Natural killer cell (primary cell): Measurements from ENCODE around the gene CPHXL. TPM values are rescaled to one million over a fixed set of nuclear protein-coding genes. Genes with fewer than 3 reads are reported as not detected.

Source experiments
- ATAC-seq, 3 donors: fragments of 150-1000 bp in 2 of 3; fragments of 200-7000 bp in 1 of 3; cut with Tn5 transposase; 1 replicate in 1 of 3; 2 replicates in 2 of 3; pipeline ENCODE4 v1.10.0; 2021; ENCODE audit warnings: mild to moderate bottlenecking in 2 of 3, moderate library complexity in 2 of 3
- DNase-seq, 2 donors: peaks; one replicate each; pipeline versions ENCODE4 v3.0.0 to v3.0.0-alpha.2; 2013 to 2021; ENCODE audit warnings: mixed read lengths in 1 of 2
- H3K27ac ChIP-seq: one replicate; pipeline ENCODE4 v1.5.1; 2013; ENCODE audit warnings: mild to moderate bottlenecking, low read length
- H3K27me3 ChIP-seq: one replicate; pipeline ENCODE4 v1.6.1; 2013; ENCODE audit warnings: low read length; ENCODE audit not compliant: control insufficient read depth, insufficient read depth
- H3K36me3 ChIP-seq: one replicate; pipeline ENCODE4 v1.6.1; 2013; ENCODE audit warnings: low read length; ENCODE audit not compliant: control insufficient read depth, insufficient read depth
- H3K4me1 ChIP-seq: one replicate; pipeline ENCODE4 v1.6.1; 2013; ENCODE audit warnings: low read length; ENCODE audit not compliant: control insufficient read depth, insufficient read depth
- H3K4me3 ChIP-seq: one replicate; pipeline ENCODE4 v1.5.1; 2013; ENCODE audit warnings: low read length
- H3K9me3 ChIP-seq: one replicate; pipeline ENCODE4 v1.6.1; 2013; ENCODE audit warnings: low read length; ENCODE audit not compliant: control insufficient read depth, insufficient read depth
- H3K27ac Mint-ChIP-seq, 2 donors: one replicate each; pipeline ENCODE4 v1.8.0; 2022; ENCODE audit warnings: mild to moderate bottlenecking in 2 of 2, mixed read lengths in 2 of 2, moderate library complexity in 1 of 2
- H3K27me3 Mint-ChIP-seq, 2 donors: one replicate each; pipeline ENCODE4 v1.8.0; 2022; ENCODE audit warnings: low read depth in 2 of 2, mixed read lengths in 2 of 2
- H3K36me3 Mint-ChIP-seq: one replicate; pipeline ENCODE4 v1.8.0; 2022; ENCODE audit warnings: mixed read lengths
- H3K4me1 Mint-ChIP-seq, 2 donors: one replicate each; pipeline ENCODE4 v1.8.0; 2022; ENCODE audit warnings: mixed read lengths in 2 of 2
- H3K4me3 Mint-ChIP-seq: one replicate; pipeline ENCODE4 v1.8.0; 2022; ENCODE audit warnings: mild to moderate bottlenecking, moderate library complexity, mixed read lengths
- H3K9me3 Mint-ChIP-seq, 2 donors: one replicate each; pipeline ENCODE4 v1.8.0; 2022; ENCODE audit warnings: mixed read lengths in 2 of 2
- CTCF ChIP-seq: fragments of 200-600 bp; IDR thresholded peaks from one replicate; pipeline ENCODE4 v1.8.0; 2022; ENCODE audit warnings: antibody characterized with exemption
- WGBS: methylation state at CpG from one replicate; pipeline ENCODE4 v1.1.7; 2013; ENCODE audit warnings: missing lambda C conversion rate; ENCODE audit not compliant: insufficient coverage; 5-methylcytosine and 5-hydroxymethylcytosine counted together
- intact Hi-C: fragments of 100-400 bp; cut with micrococcal nuclease; formaldehyde crosslinking; loops from one replicate; pipeline ENCODE4 v1.14.2; 2022
- total RNA-seq, 4 donors: library from RNA; stranded (reverse); fragments of 120-200 nt in 1 of 4; gene quantifications; one replicate each; pipeline versions ENCODE4 v1.2.3 to v1.2.4, GENCODE V29; 2013 to 2022

The CPHXL gene
- total RNA-seq, 3 donors from 2014 or later (not counting 1 experiment from before 2014, with no cell fraction given): not detected

GRCh38 chr16:75702242-75702641 lies 24.0 kb downstream of the CPHXL start:
- ATAC-seq (no peak), DNase-seq (no peak)
- 75% methylated on average over 2 of the region's 2 CpGs for WGBS
- H3K36me3 ChIP-seq: no peaks in the 10 kb centered on the region
- no peak overlapping the region for H3K4me3 Mint-ChIP-seq
- no peaks in the 10 kb centered on the region for H3K9me3 ChIP-seq
- H3K36me3 Mint-ChIP-seq: no peaks in the 10 kb centered on the region
- H3K27ac ChIP-seq: no peak overlapping the region
- H3K27me3 ChIP-seq: no peaks in the 10 kb centered on the region
- no peaks in the 10 kb centered on the region for H3K4me1 Mint-ChIP-seq
- H3K9me3 Mint-ChIP-seq: no peaks in the 10 kb centered on the region
- no peak for TF ChIP-seq CTCF
- H3K27ac Mint-ChIP-seq: no peak overlapping the region
- H3K4me1 ChIP-seq: no peaks in the 10 kb centered on the region
- H3K4me3 ChIP-seq: no peak overlapping the region
- H3K27me3 Mint-ChIP-seq: no peaks in the 10 kb centered on the region
- intact Hi-C loops: no loop called here

- 91% methylated on average over 3 of the region's 5 CpGs for WGBS
- Histone ChIP-seq H3K27ac (no peak within 1 kb of the TSS), H3K4me1 (no peaks in the 10 kb centered on the region), H3K27me3 (no peaks in the 10 kb centered on the region), H3K36me3 (no peaks in the 10 kb centered on the region), H3K9me3 (no peaks in the 10 kb centered on the region), H3K4me3 (no peak within 1 kb of the TSS)
- H3K4me1 Mint-ChIP-seq: no peaks in the 10 kb centered on the region
- no peak within 1 kb of the TSS for H3K4me3 Mint-ChIP-seq
- no peak for TF ChIP-seq CTCF
- H3K27ac Mint-ChIP-seq: no peak within 1 kb of the TSS
- no peaks in the 10 kb centered on the region for H3K27me3 Mint-ChIP-seq
- intact Hi-C loops: no loop called here
- DNase-seq: no peak
- no peaks in the 10 kb centered on the region for H3K9me3 Mint-ChIP-seq
- ATAC-seq: no peak
- no peaks in the 10 kb centered on the region for H3K36me3 Mint-ChIP-seq
Measured at GRCh38 chr16:75701361-75701760, 24.9 kb downstream of the CPHXL start, which contains the start of gene DUXB. DUXB (minus strand) TSS chr16:75701461; CDS start chr16:75701418, 43 bp downstream.

GRCh38 chr16:75697571-75697970 lies 28.7 kb downstream of the CPHXL start:
- no peak for ATAC-seq
- Histone ChIP-seq H3K27me3 (no peaks in the 10 kb centered on the region), H3K9me3 (no peaks in the 10 kb centered on the region), H3K27ac (no peak overlapping the region), H3K4me1 (no peaks in the 10 kb centered on the region), H3K36me3 (no peaks in the 10 kb centered on the region), H3K4me3 (no peak overlapping the region)
- WGBS: 91% methylated on average over 4 of the region's 5 CpGs
- H3K4me3 Mint-ChIP-seq: no peak overlapping the region
- H3K4me1 Mint-ChIP-seq: no peaks in the 10 kb centered on the region
- no peak for TF ChIP-seq CTCF
- H3K36me3 Mint-ChIP-seq: no peaks in the 10 kb centered on the region
- no peaks in the 10 kb centered on the region for H3K27me3 Mint-ChIP-seq
- DNase-seq: no peak
- H3K27ac Mint-ChIP-seq: no peak overlapping the region
- H3K9me3 Mint-ChIP-seq: no peaks in the 10 kb centered on the region
- intact Hi-C loops: no loop called here

GRCh38 chr16:75695708-75696107 lies 30.6 kb downstream of the CPHXL start:
- no peaks in the 10 kb centered on the region for H3K4me1 Mint-ChIP-seq
- Histone ChIP-seq H3K27me3 (no peaks in the 10 kb centered on the region), H3K27ac (no peak overlapping the region), H3K4me3 (no peak overlapping the region), H3K36me3 (no peaks in the 10 kb centered on the region), H3K9me3 (no peaks in the 10 kb centered on the region), H3K4me1 (no peaks in the 10 kb centered on the region)
- whole genome bisulfite sequencing: 92% methylated on average over 5 of the region's 6 CpGs
- ATAC-seq: no peak
- no peaks in the 10 kb centered on the region for H3K36me3 Mint-ChIP-seq
- no peak for DNase-seq
- no peaks in the 10 kb centered on the region for H3K27me3 Mint-ChIP-seq
- H3K4me3 Mint-ChIP-seq: no peak overlapping the region
- H3K9me3 Mint-ChIP-seq: no peaks in the 10 kb centered on the region
- H3K27ac Mint-ChIP-seq: no peak overlapping the region
- intact Hi-C loops: no loop called here
- no peak for TF ChIP-seq CTCF
